ENCODE measurements around the gene ASTN1.

DNA sequence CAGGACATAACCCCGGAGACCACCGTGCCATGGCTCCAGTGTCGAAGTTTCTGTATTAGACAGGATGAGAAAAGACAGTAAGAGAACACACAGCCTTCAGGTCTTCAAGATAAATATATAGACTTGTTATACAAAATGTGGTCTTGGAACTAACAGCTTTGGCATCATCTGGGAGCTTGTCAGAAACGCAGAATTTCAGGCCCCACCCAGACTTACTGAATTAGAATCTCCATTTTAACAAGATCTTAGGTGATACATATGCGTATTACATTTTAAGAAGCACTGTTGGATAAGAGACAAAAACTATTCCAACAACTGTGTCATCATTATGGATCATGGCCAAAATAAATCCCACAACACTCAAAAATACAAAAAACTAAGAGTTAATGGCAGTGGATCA lies 239.3 kb downstream of the ASTN1 start:
- TF ChIP-seq, protein P1, sequence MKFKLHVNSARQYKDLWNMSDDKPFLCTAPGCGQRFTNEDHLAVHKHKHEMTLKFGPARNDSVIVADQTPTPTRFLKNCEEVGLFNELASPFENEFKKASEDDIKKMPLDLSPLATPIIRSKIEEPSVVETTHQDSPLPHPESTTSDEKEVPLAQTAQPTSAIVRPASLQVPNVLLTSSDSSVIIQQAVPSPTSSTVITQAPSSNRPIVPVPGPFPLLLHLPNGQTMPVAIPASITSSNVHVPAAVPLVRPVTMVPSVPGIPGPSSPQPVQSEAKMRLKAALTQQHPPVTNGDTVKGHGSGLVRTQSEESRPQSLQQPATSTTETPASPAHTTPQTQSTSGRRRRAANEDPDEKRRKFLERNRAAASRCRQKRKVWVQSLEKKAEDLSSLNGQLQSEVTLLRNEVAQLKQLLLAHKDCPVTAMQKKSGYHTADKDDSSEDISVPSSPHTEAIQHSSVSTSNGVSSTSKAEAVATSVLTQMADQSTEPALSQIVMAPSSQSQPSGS (CRISPR knock-in tag; IDR thresholded peaks at IDR 0.05): no peak
- no peak for TF ChIP-seq RAD21 (CRISPR knock-in tag; conservative IDR thresholded peaks at IDR 0.05 in 1 of 2, IDR thresholded peaks at IDR 0.05 in 1 of 2)
- TF ChIP-seq POLR2AphosphoS2 (IDR thresholded peaks at IDR 0.05; ENCODE audit: low read length): no peak
- TF ChIP-seq, protein P2, sequence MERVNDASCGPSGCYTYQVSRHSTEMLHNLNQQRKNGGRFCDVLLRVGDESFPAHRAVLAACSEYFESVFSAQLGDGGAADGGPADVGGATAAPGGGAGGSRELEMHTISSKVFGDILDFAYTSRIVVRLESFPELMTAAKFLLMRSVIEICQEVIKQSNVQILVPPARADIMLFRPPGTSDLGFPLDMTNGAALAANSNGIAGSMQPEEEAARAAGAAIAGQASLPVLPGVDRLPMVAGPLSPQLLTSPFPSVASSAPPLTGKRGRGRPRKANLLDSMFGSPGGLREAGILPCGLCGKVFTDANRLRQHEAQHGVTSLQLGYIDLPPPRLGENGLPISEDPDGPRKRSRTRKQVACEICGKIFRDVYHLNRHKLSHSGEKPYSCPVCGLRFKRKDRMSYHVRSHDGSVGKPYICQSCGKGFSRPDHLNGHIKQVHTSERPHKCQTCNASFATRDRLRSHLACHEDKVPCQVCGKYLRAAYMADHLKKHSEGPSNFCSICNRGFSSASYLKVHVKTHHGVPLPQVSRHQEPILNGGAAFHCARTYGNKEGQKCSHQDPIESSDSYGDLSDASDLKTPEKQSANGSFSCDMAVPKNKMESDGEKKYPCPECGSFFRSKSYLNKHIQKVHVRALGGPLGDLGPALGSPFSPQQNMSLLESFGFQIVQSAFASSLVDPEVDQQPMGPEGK (CRISPR knock-in tag; IDR thresholded peaks at IDR 0.05; ENCODE audit: borderline replicate concordance): no peak
- no peak for TF ChIP-seq EP300 (IDR thresholded peaks at IDR 0.05; ENCODE audit: low read length)
- no peak for TF ChIP-seq JUNB (CRISPR knock-in tag; conservative IDR thresholded peaks at IDR 0.05)

Measured in K562 (cell line).